GM12878 (cell line): Measurements from ENCODE around the gene THADA. TPM values are rescaled to one million over a fixed set of nuclear protein-coding genes. Genes with fewer than 3 reads are reported as not detected.

Source experiments
- ATAC-seq: fragments of 200-7000 bp; cut with Tn5 transposase; 3 replicates; pipeline ENCODE4 v1.9.1; 2020; ENCODE audit warnings: mild to moderate bottlenecking, moderate library complexity
- BruUV-seq: library from RNA; stranded (reverse); fragments of 400-500 nt; replicated peaks from 2 replicates; lab custom pipeline; 2021; lab: Mats Ljungman, UMichigan
- CTCF ChIA-PET: fragments of 300-600 bp; sonication (Branson Sonifier 250); formaldehyde crosslinking; extraction: SDS; loops from one replicate; lab custom pipeline; 2021; ENCODE audit warnings: inconsistent platforms; lab: Yijun Ruan, JAX
- POLR2A ChIA-PET: fragments of 350-600 bp; formaldehyde crosslinking; extraction: SDS; loops from one replicate; lab custom pipeline; 2021; ENCODE audit warnings: inconsistent platforms; lab: Charles Lee
- RAD21 ChIA-PET: fragments of 300-600 bp; sonication (Branson Sonifier 250); formaldehyde crosslinking; loops from one replicate; lab custom pipeline; 2023; ENCODE audit warnings: antibody characterized with exemption; ENCODE audit not compliant: unreplicated experiment; lab: Charles Lee
- SMC1A ChIA-PET: fragments of 300-600 bp; sonication (Branson Sonifier 250); formaldehyde crosslinking; loops from one replicate; lab custom pipeline; 2023; ENCODE audit not compliant: unreplicated experiment, uncharacterized antibody; lab: Charles Lee
- DNase-seq: peaks from one replicate; pipeline ENCODE4 v3.0.0-alpha.2; 2011; ENCODE audit warnings: low read depth, low spot score
- FAIRE-seq: peaks from 3 replicates; lab custom pipeline; 2011; peaks lifted over from hg19 to GRCh38; lab: Jason Lieb, UNC
- H2AFZ ChIP-seq: 2 replicates; pipeline ENCODE4 v1.6.0; 2011; ENCODE audit warnings: low read depth, low read length, control low read depth; ENCODE audit not compliant: control insufficient read depth
- H3K27ac ChIP-seq: 2 replicates; pipeline ENCODE4 v1.5.1; 2011; ENCODE audit warnings: control low read depth; ENCODE audit not compliant: control insufficient read depth, insufficient read depth
- H3K27me3 ChIP-seq, 2 experiments: replicated peaks in 1 of 2; 2 replicates each; pipeline versions ENCODE4 v1.6.0 to v1.6.1; 2011; ENCODE audit warnings: low read length in 1 of 2; ENCODE audit not compliant: control insufficient read depth in 2 of 2, insufficient read depth in 2 of 2
- H3K36me3 ChIP-seq, 2 experiments: 2 replicates each; pipeline ENCODE4 v1.5.1; 2011; ENCODE audit warnings: low read length in 1 of 2; ENCODE audit not compliant: control insufficient read depth in 2 of 2, insufficient read depth in 2 of 2
- H3K4me1 ChIP-seq: 2 replicates; pipeline ENCODE4 v1.6.1; 2011; ENCODE audit warnings: mild to moderate bottlenecking, low read length, moderate library complexity, mixed read lengths; ENCODE audit not compliant: control insufficient read depth, insufficient read depth
- H3K4me2 ChIP-seq: 2 replicates; pipeline ENCODE4 v1.6.0; 2011; ENCODE audit warnings: control low read depth; ENCODE audit not compliant: control insufficient read depth, insufficient read depth
- H3K4me3 ChIP-seq: fragments of 200-600 bp; sonication (generic); 2 replicates; pipeline ENCODE4 v1.5.1; 2016
- H3K79me2 ChIP-seq: 2 replicates; pipeline ENCODE4 v1.6.0; 2011; ENCODE audit warnings: low read length; ENCODE audit not compliant: control insufficient read depth, insufficient read depth
- H3K9ac ChIP-seq: 2 replicates; pipeline ENCODE4 v1.8.0; 2011; ENCODE audit warnings: low read length, control low read depth, mixed read lengths; ENCODE audit not compliant: control insufficient read depth, insufficient read depth
- H3K9me3 ChIP-seq: replicated peaks from 3 replicates; pipeline ENCODE4 v1.5.1; 2011; ENCODE audit warnings: mild to moderate bottlenecking, low read length; ENCODE audit not compliant: control insufficient read depth, insufficient read depth
- H4K20me1 ChIP-seq: 2 replicates; pipeline ENCODE4 v1.6.0; 2011; ENCODE audit not compliant: control insufficient read depth, insufficient read depth
- GATAD2B ChIP-seq: fragments of 450-650 bp; conservative IDR thresholded peaks from 2 replicates; pipeline ENCODE4 v1.6.1; 2017; ENCODE audit warnings: low read depth, mild to moderate bottlenecking, moderate library complexity
- HDAC6 ChIP-seq: fragments of 200-600 bp; sonication (generic); IDR thresholded peaks from one replicate; pipeline ENCODE4 v1.8.0; 2017; ENCODE audit warnings: antibody characterized with exemption; ENCODE audit not compliant: unreplicated experiment
- MAX ChIP-seq: IDR thresholded peaks from 2 replicates; pipeline ENCODE4 v1.6.1; 2012; ENCODE audit warnings: low read depth, low read length, improper control_type of control experiment
- MTA2 ChIP-seq: fragments of 450-650 bp; IDR thresholded peaks from 2 replicates; pipeline ENCODE4 v1.6.1; 2016; ENCODE audit warnings: low read depth, mild to moderate bottlenecking, moderate library complexity
- POLR2AphosphoS5 ChIP-seq: IDR thresholded peaks from 2 replicates; pipeline ENCODE4 v1.6.1; 2011; ENCODE audit warnings: mild to moderate bottlenecking, low read length, inconsistent platforms
- REST ChIP-seq: IDR thresholded peaks from 2 replicates; pipeline ENCODE4 v1.6.1; 2012; ENCODE audit warnings: mild to moderate bottlenecking, low read depth, low read length
- ZBTB40 ChIP-seq: fragments of 450-650 bp; IDR thresholded peaks from 2 replicates; pipeline ENCODE4 v1.6.1; 2016; ENCODE audit warnings: mild to moderate bottlenecking, moderate library complexity, borderline replicate concordance
- WGBS: methylation state at CpG from one replicate; pipeline ENCODE4 v1.1.6; 2016; ENCODE audit warnings: low lambda C conversion rate; ENCODE audit not compliant: insufficient replicate concordance, insufficient coverage; ENCODE audit errors: missing lambda C conversion rate; 5-methylcytosine and 5-hydroxymethylcytosine counted together
- in situ Hi-C: fragments of 300-500 bp; cut with MboI; formaldehyde crosslinking; loops from 9 replicates; pipeline ENCODE4 v1.14.3; 2018; ENCODE audit warnings: mixed read lengths
- intact Hi-C: fragments of 100-400 bp; cut with micrococcal nuclease; formaldehyde crosslinking; loops from one replicate; pipeline ENCODE4 v1.14.2; 2022; ENCODE audit not compliant: unreplicated experiment
- polyA plus RNA-seq, 11 experiments: library from polyadenylated mRNA; depleted of rRNA in 4 of 11; unstranded in 6 of 11; stranded (reverse) in 5 of 11; fragments of >200 nt; fragmentation: Nextera tagmentation in 4 of 11; fragmentation: Illumina TruSeq in 1 of 11; extraction: Ambion mirVana in 4 of 11; extraction: Trizol in 1 of 11; gene quantifications; 1 replicate in 1 of 11; 2 replicates in 10 of 11; pipeline versions ENCODE4 v1.2.1 to v1.2.3, GENCODE V29; 2011 to 2016; ENCODE audit warnings: inconsistent platforms in 2 of 11, missing spikeins in 2 of 11, low read depth in 1 of 11
- total RNA-seq, 4 experiments: library from RNA; depleted of rRNA in 3 of 4; stranded (reverse); fragments of >200 nt in 3 of 4; fragmentation: Illumina TruSeq in 1 of 4; extraction: Trizol in 1 of 4; gene quantifications; 2 replicates each; pipeline versions ENCODE4 v1.2.1 to v1.2.3, GENCODE V29; 2013 to 2021
- TF ChIP-seq, protein P1 (sequence below): IDR thresholded peaks from 2 replicates; pipeline ENCODE4 v1.6.1; 2012; ENCODE audit warnings: low read length, inconsistent platforms
- TF ChIP-seq, protein P2 (sequence below): fragments of 450-650 bp; IDR thresholded peaks from 2 replicates; pipeline ENCODE4 v1.6.1; 2017; ENCODE audit warnings: low read depth, mild to moderate bottlenecking, moderate library complexity

THADA gene
- total and polyA plus RNA-seq, 10 of the 15 experiments (the other 5 are each of a cell fraction or from before 2014, with no cell fraction given) = 14.6 to 33.2 (median 23.2) TPM

DNA sequence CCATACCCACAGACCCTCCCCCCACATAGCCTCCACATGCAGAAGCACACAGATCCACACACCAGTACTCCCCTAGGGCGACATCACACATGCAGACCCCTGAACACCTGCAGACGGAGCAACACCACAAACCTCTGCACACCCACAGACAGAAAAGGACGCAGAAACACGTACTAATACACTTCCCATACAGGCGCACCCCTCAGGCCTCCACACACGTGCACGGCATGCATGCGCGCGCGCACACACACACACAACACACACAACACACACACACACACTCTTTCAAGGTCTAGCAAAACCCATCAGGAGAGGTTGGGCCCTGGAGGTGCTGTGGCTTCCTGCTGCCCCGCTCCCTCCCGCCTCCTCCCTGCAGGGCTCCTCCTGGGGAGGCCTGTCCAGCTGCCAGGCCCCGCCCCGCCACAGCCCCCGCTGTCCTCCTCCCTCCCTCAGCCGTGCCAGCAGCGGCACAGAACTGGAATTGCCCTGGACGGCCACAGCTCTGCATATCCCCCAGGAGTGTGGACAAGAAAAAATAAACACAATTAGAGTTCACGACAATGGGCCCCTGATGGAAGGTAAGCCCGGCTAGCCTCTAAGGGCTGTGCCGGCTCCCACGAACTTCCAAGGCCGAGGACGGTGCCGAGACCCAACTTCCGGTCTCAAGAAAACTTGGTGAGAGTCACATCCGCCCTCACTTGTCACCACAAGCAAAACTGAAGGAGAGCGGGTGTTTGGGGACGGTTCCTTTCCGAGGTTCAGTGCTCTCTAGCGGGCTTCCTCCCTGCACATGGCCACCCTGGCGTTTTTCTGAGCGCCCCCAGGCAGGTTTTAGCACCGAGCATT lies 376.2 kb downstream of the THADA start:
- H3K9me3 ChIP-seq = no peaks in the 10 kb centered on the region
- FAIRE-seq = peak; percentile 76
- H3K9ac ChIP-seq = peak overlapping the region; percentile 82
- TF ChIP-seq POLR2AphosphoS5 (peak; percentile 89), HDAC6 (no peak), MTA2 (0 out of 2 replicates have a peak, but pooled peaks have one; percentile 12), GATAD2B (peak; percentile 53), MAX (peak; percentile 44), REST (no peak), ZBTB40 (peak; percentile 90; the same call in 1 of the 2 replicates)
- TF ChIP-seq, protein P1, sequence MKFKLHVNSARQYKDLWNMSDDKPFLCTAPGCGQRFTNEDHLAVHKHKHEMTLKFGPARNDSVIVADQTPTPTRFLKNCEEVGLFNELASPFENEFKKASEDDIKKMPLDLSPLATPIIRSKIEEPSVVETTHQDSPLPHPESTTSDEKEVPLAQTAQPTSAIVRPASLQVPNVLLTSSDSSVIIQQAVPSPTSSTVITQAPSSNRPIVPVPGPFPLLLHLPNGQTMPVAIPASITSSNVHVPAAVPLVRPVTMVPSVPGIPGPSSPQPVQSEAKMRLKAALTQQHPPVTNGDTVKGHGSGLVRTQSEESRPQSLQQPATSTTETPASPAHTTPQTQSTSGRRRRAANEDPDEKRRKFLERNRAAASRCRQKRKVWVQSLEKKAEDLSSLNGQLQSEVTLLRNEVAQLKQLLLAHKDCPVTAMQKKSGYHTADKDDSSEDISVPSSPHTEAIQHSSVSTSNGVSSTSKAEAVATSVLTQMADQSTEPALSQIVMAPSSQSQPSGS = no peak
- TF ChIP-seq, protein P2, sequence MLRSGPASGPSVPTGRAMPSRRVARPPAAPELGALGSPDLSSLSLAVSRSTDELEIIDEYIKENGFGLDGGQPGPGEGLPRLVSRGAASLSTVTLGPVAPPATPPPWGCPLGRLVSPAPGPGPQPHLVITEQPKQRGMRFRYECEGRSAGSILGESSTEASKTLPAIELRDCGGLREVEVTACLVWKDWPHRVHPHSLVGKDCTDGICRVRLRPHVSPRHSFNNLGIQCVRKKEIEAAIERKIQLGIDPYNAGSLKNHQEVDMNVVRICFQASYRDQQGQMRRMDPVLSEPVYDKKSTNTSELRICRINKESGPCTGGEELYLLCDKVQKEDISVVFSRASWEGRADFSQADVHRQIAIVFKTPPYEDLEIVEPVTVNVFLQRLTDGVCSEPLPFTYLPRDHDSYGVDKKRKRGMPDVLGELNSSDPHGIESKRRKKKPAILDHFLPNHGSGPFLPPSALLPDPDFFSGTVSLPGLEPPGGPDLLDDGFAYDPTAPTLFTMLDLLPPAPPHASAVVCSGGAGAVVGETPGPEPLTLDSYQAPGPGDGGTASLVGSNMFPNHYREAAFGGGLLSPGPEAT = peak; percentile 69

More for the DNA sequence above, 376.2 kb downstream of the THADA start:
- H3K4me1 ChIP-seq = peaks cover 31% of the 10 kb centered on the region
- H3K36me3 ChIP-seq = no peaks in the 10 kb centered on the region; a peak in 3 of 4 replicates
- CTCF ChIA-PET = interaction anchor here (1.2 to 6.3 kb wide), 9 partner anchors 9 to 264 kb away, joined by 3 to 69 read pairs (median 7); no protein-coding TSS in a partner anchor
- H3K27me3 ChIP-seq = no peaks in the 10 kb centered on the region
- 1% methylated on average over 32 of the region's 35 CpGs for WGBS
- DNase-seq = peak; percentile 80
- peak overlapping the region; percentile 88 for H3K27ac ChIP-seq
- peak overlapping the region; percentile 89 for H2AFZ ChIP-seq
- BruUV-seq = TSS peak; percentile 90
- H4K20me1 ChIP-seq = no peaks in the 10 kb centered on the region
- RAD21 ChIA-PET = interaction anchor here (0.7 to 5.2 kb wide), 13 partner anchors 9 to 265 kb away, joined by 3 to 46 read pairs (median 14); partner anchors contain the start of gene ZFP36L2
- in situ Hi-C loops = no loop called here
- H3K79me2 ChIP-seq = peaks cover 42% of the 10 kb centered on the region
- H3K4me3 ChIP-seq = peak overlapping the region; percentile 81
- intact Hi-C loops = loop anchor here (1.0 to 10.0 kb wide), 4 partner anchors 25 to 365 kb away; no protein-coding TSS in a partner anchor
- POLR2A ChIA-PET = interaction anchor here (0.7 to 3.7 kb wide), 8 partner anchors 9 to 407 kb away, joined by 3 to 30 read pairs (median 4); no protein-coding TSS in a partner anchor
- H3K4me2 ChIP-seq = peak overlapping the region; percentile 99
- SMC1A ChIA-PET = interaction anchor here (0.9 to 11.4 kb wide), 8 partner anchors 8 to 264 kb away, joined by 3 to 147 read pairs (median 15); partner anchors contain the start of gene ZFP36L2
- ATAC-seq = peak; percentile 75
